ENCODE data around the gene RAB27A. TPM values are rescaled to one million over a fixed set of nuclear protein-coding genes. Genes with fewer than 3 reads are reported as not detected.
A peak's percentile ranks its signal among the peaks of the same experiment; 100 is the strongest.
"Not testable (repeated sequence)": the region's sequence is repeated elsewhere in the genome, so short reads cannot be mapped to it uniquely, and the experiment has no call there.

Gene RAB27A
- total and polyA plus RNA-seq, 5 donors from 2014 or later, result 34.0 to 69.2 (median 43.8) TPM

- Mint-ChIP-seq H3K4me1 (peaks cover 46 to 66% (median 56%) of the 10 kb centered on the region in 4 donors), H3K27me3 (no peaks in the 10 kb centered on the region), H3K27ac (peak overlapping the region; percentile 61 to 86 (median 84)), H3K9me3 (no peaks in the 10 kb centered on the region), H3K36me3 (peaks cover 22% of the 10 kb centered on the region), H3K4me3 (peak overlapping the region; percentile 59 to 77 (median 74))
- ATAC-seq (ENCODE audit: low read depth in 2 of 2) (no peak), DNase-seq (peak in 1 of 3 donors; percentile 21)
- H3K27ac ChIP-seq (ENCODE audit: insufficient read depth, low read length, poor library complexity, severe bottlenecking), result peak overlapping the region; percentile 48
- peaks cover 25% of the 10 kb centered on the region for H3K4me1 ChIP-seq (ENCODE audit: control insufficient read depth, insufficient read depth, low read length, poor library complexity, severe bottlenecking)
- no peaks in the 10 kb centered on the region for H3K27me3 ChIP-seq (ENCODE audit: control insufficient read depth, insufficient read depth, low read length)
- no peaks in the 10 kb centered on the region for H3K9me3 ChIP-seq (ENCODE audit: control insufficient read depth in 2 of 2, low read length in 2 of 2)
- peak overlapping the region; percentile 77 for H3K4me3 ChIP-seq (ENCODE audit: low read depth, low read length)
- peaks cover 5% of the 10 kb centered on the region for H3K36me3 ChIP-seq (ENCODE audit: control insufficient read depth, insufficient read depth, low read length)
These were observed 34.5 kb downstream of the RAB27A start for GRCh38 chr15:55254916-55255679.

- ATAC-seq (ENCODE audit: low read depth in 2 of 2), result no peak
- Histone ChIP-seq H3K27me3 (ENCODE audit: control insufficient read depth, insufficient read depth, low read length) (no peaks in the 10 kb centered on the region), H3K9me3 (ENCODE audit: control insufficient read depth in 2 of 2, low read length in 2 of 2) (no peaks in the 10 kb centered on the region), H3K36me3 (ENCODE audit: control insufficient read depth, insufficient read depth, low read length) (peaks cover 11% of the 10 kb centered on the region), H3K4me3 (ENCODE audit: low read depth, low read length) (no peak overlapping the region), H3K27ac (ENCODE audit: insufficient read depth, low read length, poor library complexity, severe bottlenecking) (no peak overlapping the region), H3K4me1 (ENCODE audit: control insufficient read depth, insufficient read depth, low read length, poor library complexity, severe bottlenecking) (peaks cover 27% of the 10 kb centered on the region)
- DNase-seq, result no peak
- Mint-ChIP-seq H3K36me3 (peaks cover 25% of the 10 kb centered on the region), H3K4me3 (no peak overlapping the region), H3K27me3 (no peaks in the 10 kb centered on the region), H3K4me1 (peaks cover 48 to 66% (median 55%) of the 10 kb centered on the region in 4 donors), H3K9me3 (no peaks in the 10 kb centered on the region), H3K27ac (no peak overlapping the region)
These were observed 36.0 kb downstream of the RAB27A start for GRCh38 chr15:55253580-55253979.

- peaks cover 44 to 66% (median 55%) of the 10 kb centered on the region in 4 donors for H3K4me1 Mint-ChIP-seq
- Histone ChIP-seq H3K36me3 (ENCODE audit: control insufficient read depth, insufficient read depth, low read length) (peaks cover 11% of the 10 kb centered on the region), H3K4me1 (ENCODE audit: control insufficient read depth, insufficient read depth, low read length, poor library complexity, severe bottlenecking) (peaks cover 27% of the 10 kb centered on the region)
- H3K4me3 Mint-ChIP-seq; ATAC-seq (ENCODE audit: low read depth in 2 of 2); H3K27ac ChIP-seq (ENCODE audit: insufficient read depth, low read length, poor library complexity, severe bottlenecking); H3K27me3 ChIP-seq (ENCODE audit: control insufficient read depth, insufficient read depth, low read length); H3K4me3 ChIP-seq (ENCODE audit: low read depth, low read length); DNase-seq; H3K9me3 ChIP-seq (ENCODE audit: control insufficient read depth in 2 of 2, low read length in 2 of 2); H3K27me3 Mint-ChIP-seq; H3K9me3 Mint-ChIP-seq: not testable (repeated sequence)
- H3K36me3 Mint-ChIP-seq, result peaks cover 37% of the 10 kb centered on the region
- peak overlapping the region in 1 of 3 donors; percentile 25 for H3K27ac Mint-ChIP-seq
These were observed 37.4 kb downstream of the RAB27A start for GRCh38 chr15:55252201-55252600.

- Mint-ChIP-seq H3K27me3 (no peaks in the 10 kb centered on the region), H3K27ac (peak overlapping the region in 2 of 3 donors; percentile 20 to 60), H3K36me3 (peaks cover 36% of the 10 kb centered on the region), H3K4me1 (peaks cover 38 to 56% (median 51%) of the 10 kb centered on the region in 4 donors), H3K4me3 (no peak overlapping the region), H3K9me3 (no peaks in the 10 kb centered on the region)
- Histone ChIP-seq H3K9me3 (ENCODE audit: control insufficient read depth in 2 of 2, low read length in 2 of 2) (no peaks in the 10 kb centered on the region), H3K27me3 (ENCODE audit: control insufficient read depth, insufficient read depth, low read length) (no peaks in the 10 kb centered on the region), H3K4me1 (ENCODE audit: control insufficient read depth, insufficient read depth, low read length, poor library complexity, severe bottlenecking) (peaks cover 22% of the 10 kb centered on the region), H3K36me3 (ENCODE audit: control insufficient read depth, insufficient read depth, low read length) (peaks cover 13% of the 10 kb centered on the region), H3K27ac (ENCODE audit: insufficient read depth, low read length, poor library complexity, severe bottlenecking) (no peak overlapping the region), H3K4me3 (ENCODE audit: low read depth, low read length) (no peak overlapping the region)
- ATAC-seq (ENCODE audit: low read depth in 2 of 2) (no peak), DNase-seq (no peak)
These were observed 38.7 kb downstream of the RAB27A start for GRCh38 chr15:55250941-55251340.

- DNase-seq (no peak), ATAC-seq (ENCODE audit: low read depth in 2 of 2) (no peak)
- no peaks in the 10 kb centered on the region for H3K27me3 ChIP-seq (ENCODE audit: control insufficient read depth, insufficient read depth, low read length)
- no peak overlapping the region for H3K4me3 ChIP-seq (ENCODE audit: low read depth, low read length)
- no peaks in the 10 kb centered on the region for H3K9me3 Mint-ChIP-seq
- peaks cover 13% of the 10 kb centered on the region for H3K36me3 ChIP-seq (ENCODE audit: control insufficient read depth, insufficient read depth, low read length)
- peak overlapping the region in 1 of 3 donors; percentile 20 for H3K27ac Mint-ChIP-seq
- H3K36me3 Mint-ChIP-seq, result peaks cover 31% of the 10 kb centered on the region
- H3K27ac ChIP-seq (ENCODE audit: insufficient read depth, low read length, poor library complexity, severe bottlenecking), result no peak overlapping the region
- H3K27me3 Mint-ChIP-seq, result no peaks in the 10 kb centered on the region
- peaks cover 16% of the 10 kb centered on the region for H3K4me1 ChIP-seq (ENCODE audit: control insufficient read depth, insufficient read depth, low read length, poor library complexity, severe bottlenecking)
- no peaks in the 10 kb centered on the region for H3K9me3 ChIP-seq (ENCODE audit: control insufficient read depth in 2 of 2, low read length in 2 of 2)
- no peak overlapping the region for H3K4me3 Mint-ChIP-seq
- H3K4me1 Mint-ChIP-seq, result peaks cover 33 to 51% (median 45%) of the 10 kb centered on the region in 4 donors
These were observed 39.2 kb downstream of the RAB27A start for GRCh38 chr15:55250392-55250791.

GRCh38 chr15:55249885-55250284, 39.7 kb downstream of the RAB27A start:
- not testable (repeated sequence) for H3K27ac Mint-ChIP-seq; H3K9me3 ChIP-seq (ENCODE audit: control insufficient read depth in 2 of 2, low read length in 2 of 2); ATAC-seq (ENCODE audit: low read depth in 2 of 2); H3K4me3 Mint-ChIP-seq; H3K27me3 ChIP-seq (ENCODE audit: control insufficient read depth, insufficient read depth, low read length); H3K4me3 ChIP-seq (ENCODE audit: low read depth, low read length); H3K27ac ChIP-seq (ENCODE audit: insufficient read depth, low read length, poor library complexity, severe bottlenecking); H3K27me3 Mint-ChIP-seq; DNase-seq; H3K9me3 Mint-ChIP-seq
- H3K36me3 ChIP-seq (ENCODE audit: control insufficient read depth, insufficient read depth, low read length), result peaks cover 13% of the 10 kb centered on the region
- peaks cover 11% of the 10 kb centered on the region for H3K4me1 ChIP-seq (ENCODE audit: control insufficient read depth, insufficient read depth, low read length, poor library complexity, severe bottlenecking)
- Mint-ChIP-seq H3K36me3 (peaks cover 26% of the 10 kb centered on the region), H3K4me1 (peaks cover 28 to 51% (median 45%) of the 10 kb centered on the region in 4 donors)

GRCh38 chr15:55248895-55249294, 40.7 kb downstream of the RAB27A start:
- H3K4me1 Mint-ChIP-seq, result peaks cover 23 to 50% (median 45%) of the 10 kb centered on the region in 4 donors
- no peak overlapping the region for H3K27ac Mint-ChIP-seq
- Histone ChIP-seq H3K27me3 (ENCODE audit: control insufficient read depth, insufficient read depth, low read length) (no peaks in the 10 kb centered on the region), H3K9me3 (ENCODE audit: control insufficient read depth in 2 of 2, low read length in 2 of 2) (no peaks in the 10 kb centered on the region), H3K4me3 (ENCODE audit: low read depth, low read length) (no peak overlapping the region), H3K27ac (ENCODE audit: insufficient read depth, low read length, poor library complexity, severe bottlenecking) (no peak overlapping the region), H3K4me1 (ENCODE audit: control insufficient read depth, insufficient read depth, low read length, poor library complexity, severe bottlenecking) (peaks cover 7% of the 10 kb centered on the region), H3K36me3 (ENCODE audit: control insufficient read depth, insufficient read depth, low read length) (peaks cover 13% of the 10 kb centered on the region)
- H3K4me3 Mint-ChIP-seq, result no peak overlapping the region
- H3K27me3 Mint-ChIP-seq, result no peaks in the 10 kb centered on the region
- ATAC-seq (ENCODE audit: low read depth in 2 of 2) (no peak), DNase-seq (no peak)
- H3K36me3 Mint-ChIP-seq, result peaks cover 26% of the 10 kb centered on the region
- no peaks in the 10 kb centered on the region for H3K9me3 Mint-ChIP-seq

All from CD4-positive, CD25-positive, alpha-beta regulatory T cell (primary cell).